HepG2 (cell line): ENCODE data around the gene MYBPC2. TPM values are rescaled to one million over a fixed set of nuclear protein-coding genes. Genes with fewer than 3 reads are reported as not detected.

ENCODE experiments used
- ATAC-seq: fragments of 200-7000 bp; cut with Tn5 transposase; 3 replicates; pipeline ENCODE4 v1.9.1; 2020; ENCODE audit warnings: mild to moderate bottlenecking, moderate library complexity
- BruUV-seq: library from RNA; stranded (reverse); fragments of 400-500 nt; replicated peaks from 2 replicates; lab custom pipeline; 2021; lab: Mats Ljungman, UMichigan
- CTCF ChIA-PET: fragments of 300-600 bp; formaldehyde crosslinking; extraction: SDS; loops from one replicate; lab custom pipeline; 2021; ENCODE audit warnings: low total read pairs, inconsistent platforms, low intra/inter-chr PET ratio; lab: Yijun Ruan, JAX
- POLR2A ChIA-PET: fragments of 350-600 bp; sonication (Branson Sonifier 250); formaldehyde crosslinking; loops from one replicate; lab custom pipeline; 2020; ENCODE audit warnings: antibody characterized with exemption, inconsistent platforms; lab: Yijun Ruan, JAX
- DNase-seq: peaks from one replicate; pipeline ENCODE4 v3.0.0-alpha.2; 2015; ENCODE audit warnings: low spot score
- FAIRE-seq: peaks from 3 replicates; lab custom pipeline; 2011; peaks lifted over from hg19 to GRCh38; lab: Jason Lieb, UNC
- H2AFZ ChIP-seq: one replicate; pipeline ENCODE4 v1.6.1; 2011; ENCODE audit warnings: low read length, inconsistent platforms
- H3K27ac ChIP-seq: fragments of 300-600 bp; 3 replicates; pipeline ENCODE4 v1.8.0; 2011; ENCODE audit warnings: mixed run types, mild to moderate bottlenecking, mixed read lengths, low read length, inconsistent platforms; ENCODE audit not compliant: insufficient read depth; ENCODE audit errors: extremely low read length
- H3K27me3 ChIP-seq, 2 experiments: fragments of 200-600 bp in 1 of 2; 2 replicates in 1 of 2; 3 replicates in 1 of 2; pipeline versions ENCODE4 v1.6.0 to v1.8.0; 2011; ENCODE audit warnings: low read length in 2 of 2, mild to moderate bottlenecking in 2 of 2, moderate library complexity in 2 of 2, inconsistent platforms in 1 of 2; ENCODE audit not compliant: insufficient read depth in 2 of 2, control insufficient read depth in 1 of 2
- H3K36me3 ChIP-seq, 2 experiments: fragments of 200-600 bp in 1 of 2; replicated peaks in 1 of 2; 2 replicates in 1 of 2; 3 replicates in 1 of 2; pipeline versions ENCODE4 v1.5.1 to v1.8.0; 2011; ENCODE audit warnings: low read length in 2 of 2, inconsistent platforms in 1 of 2; ENCODE audit not compliant: insufficient read depth in 2 of 2, control insufficient read depth in 1 of 2
- H3K4me1 ChIP-seq: 2 replicates; pipeline ENCODE4 v1.5.1; 2012; ENCODE audit warnings: low read length, inconsistent platforms; ENCODE audit not compliant: insufficient read depth
- H3K4me2 ChIP-seq: 2 replicates; pipeline ENCODE4 v1.6.0; 2011; ENCODE audit warnings: low read depth, low read length, inconsistent platforms
- H3K4me3 ChIP-seq, 3 experiments: fragments of 200-600 bp in 1 of 3; sonication (generic), shearing (Covaris generic) in 1 of 3; replicated peaks in 1 of 3; 2 replicates each; pipeline ENCODE4 v1.5.1; 2011 to 2016; ENCODE audit warnings: low read length in 3 of 3, inconsistent platforms in 2 of 3, low read depth in 2 of 3, mild to moderate bottlenecking in 2 of 3, control low read depth in 1 of 3, mixed read lengths in 1 of 3; ENCODE audit not compliant: insufficient read depth in 1 of 3
- H3K79me2 ChIP-seq: one replicate; pipeline ENCODE4 v1.6.1; 2011; ENCODE audit warnings: low read length, inconsistent platforms; ENCODE audit not compliant: insufficient read depth
- H3K9ac ChIP-seq: 2 replicates; pipeline ENCODE4 v1.6.0; 2011; ENCODE audit warnings: mild to moderate bottlenecking, low read depth, low read length, inconsistent platforms; ENCODE audit not compliant: insufficient read depth
- H3K9me3 ChIP-seq: 2 replicates; pipeline ENCODE4 v1.5.1; 2012; ENCODE audit warnings: mild to moderate bottlenecking, low read length
- H4K20me1 ChIP-seq: 2 replicates; pipeline ENCODE4 v1.6.0; 2011; ENCODE audit warnings: inconsistent platforms, mild to moderate bottlenecking, low read length, moderate library complexity; ENCODE audit not compliant: insufficient read depth
- BHLHE40 ChIP-seq: IDR thresholded peaks from 2 replicates; pipeline ENCODE4 v1.6.1; 2011; ENCODE audit warnings: low read length, improper control_type of control experiment
- CTCF ChIP-seq: sonication (generic); formaldehyde crosslinking; IDR thresholded peaks from 2 replicates; pipeline ENCODE4 v1.5.0; 2020; ENCODE audit warnings: mild to moderate bottlenecking, missing genetic modification reagents, moderate library complexity
- FOSL2 ChIP-seq: sonication (generic); formaldehyde crosslinking; IDR thresholded peaks from 2 replicates; pipeline ENCODE4 v1.4.0; 2020; ENCODE audit warnings: missing genetic modification reagents
- HDAC1 ChIP-seq: sonication (generic); formaldehyde crosslinking; IDR thresholded peaks from 2 replicates; pipeline ENCODE4 v1.5.1; 2020; ENCODE audit warnings: mild to moderate bottlenecking, missing genetic modification reagents
- HNF4G ChIP-seq, 2 experiments: sonication (generic) in 1 of 2; formaldehyde crosslinking in 1 of 2; IDR thresholded peaks; 2 replicates each; pipeline versions ENCODE4 v1.4.0 to v1.6.1; 2011 to 2020; ENCODE audit warnings: borderline replicate concordance in 2 of 2, low read depth in 2 of 2, mild to moderate bottlenecking in 2 of 2, low read length in 1 of 2, missing genetic modification reagents in 1 of 2, moderate library complexity in 1 of 2
- RAD21 ChIP-seq: fragments of 450-650 bp; formaldehyde crosslinking; IDR thresholded peaks from 2 replicates; pipeline ENCODE4 v1.5.0; 2020; ENCODE audit warnings: mild to moderate bottlenecking
- SP1 ChIP-seq, 2 experiments: fragments of 450-650 bp in 1 of 2; sonication (generic) in 1 of 2; formaldehyde crosslinking in 1 of 2; IDR thresholded peaks; 2 replicates each; pipeline versions ENCODE4 v1.4.0 to v1.6.1; 2016 to 2020; ENCODE audit warnings: missing genetic modification reagents in 1 of 2
- SP5 ChIP-seq: IDR thresholded peaks from 2 replicates; pipeline ENCODE4 v1.6.1; 2016; ENCODE audit warnings: low read depth, borderline replicate concordance
- TAF1 ChIP-seq: sonication (generic); formaldehyde crosslinking; IDR thresholded peaks from 2 replicates; pipeline ENCODE4 v1.4.0; 2020; ENCODE audit warnings: missing genetic modification reagents
- ZBTB38 ChIP-seq: sonication (generic); formaldehyde crosslinking; IDR thresholded peaks from 2 replicates; pipeline ENCODE4 v1.5.1; 2020; ENCODE audit warnings: mild to moderate bottlenecking, missing genetic modification reagents
- ZFP91 ChIP-seq: sonication (generic); formaldehyde crosslinking; IDR thresholded peaks from 2 replicates; pipeline ENCODE4 v1.9.0; 2022; ENCODE audit warnings: missing genetic modification reagents, mild to moderate bottlenecking, borderline replicate concordance
- ZNF263 ChIP-seq: sonication (generic); formaldehyde crosslinking; IDR thresholded peaks from 2 replicates; pipeline ENCODE4 v1.4.0; 2020; ENCODE audit warnings: missing genetic modification reagents
- ZNF577 ChIP-seq: sonication (generic); formaldehyde crosslinking; IDR thresholded peaks from 2 replicates; pipeline ENCODE4 v1.4.0; 2020; ENCODE audit warnings: mild to moderate bottlenecking, low read depth, missing genetic modification reagents, borderline replicate concordance
- ZNF614 ChIP-seq: IDR thresholded peaks from 2 replicates; pipeline ENCODE4 v1.6.1; 2018; ENCODE audit warnings: missing biosample characterization, missing genetic modification reagents, inconsistent platforms, borderline replicate concordance
- WGBS: methylation state at CpG from one replicate; pipeline ENCODE4 v1.1.6; 2017; ENCODE audit warnings: low lambda C conversion rate; 5-methylcytosine and 5-hydroxymethylcytosine counted together
- in situ Hi-C: cut with HindIII; loops from 2 replicates; pipeline ENCODE4 v1.10.0; 2017; ENCODE audit warnings: low pct_unique_long_range_greater_than_20kb; ENCODE audit not compliant: extremely low pct_ligation_motif_present
- intact Hi-C: fragments of 100-400 bp; cut with micrococcal nuclease; formaldehyde crosslinking; loops from one replicate; pipeline ENCODE4 v1.10.0; 2022; ENCODE audit not compliant: unreplicated experiment
- polyA plus RNA-seq, 8 experiments: library from polyadenylated mRNA; depleted of rRNA in 3 of 8; stranded (reverse) in 7 of 8; unstranded in 1 of 8; fragments of >200 nt; fragmentation: Illumina TruSeq in 4 of 8; extraction: Trizol in 4 of 8; gene quantifications; 2 replicates each; pipeline versions ENCODE4 v1.2.1 to v1.2.3, GENCODE V29; 2011 to 2016; ENCODE audit warnings: low read depth in 4 of 8, missing spikeins in 1 of 8, mixed read lengths in 1 of 8; ENCODE audit not compliant: insufficient read depth in 1 of 8
- total RNA-seq, 5 experiments: library from RNA; depleted of rRNA; stranded (reverse); fragments of >200 nt; fragmentation: Illumina TruSeq; extraction: Trizol; gene quantifications; 2 replicates each; pipeline ENCODE4 v1.2.3, GENCODE V29; 2016; ENCODE audit warnings: low read depth in 1 of 5

The MYBPC2 gene
- total and polyA plus RNA-seq, 2 of the 13 experiments (the other 11 are each of a cell fraction or from before 2014, with no cell fraction given): not detected

- peak; percentile 37; the same call in 1 of the 2 replicates for TF ChIP-seq HNF4G (IDR thresholded peaks at IDR 0.05; ENCODE audit: borderline replicate concordance, low read depth, low read length)
- TF ChIP-seq HNF4G (CRISPR knock-in tag; IDR thresholded peaks at IDR 0.05; ENCODE audit: borderline replicate concordance, low read depth): no peak
- TF ChIP-seq BHLHE40: no peak
- TF ChIP-seq ZFP91: peak; percentile 3; the same call in 1 of the 2 replicates
- 0 out of 2 replicates have a peak, but pooled peaks have one; percentile 19 for TF ChIP-seq HDAC1 (CRISPR knock-in tag)
Measured at GRCh38 chr19:50465000-50465399, 32.3 kb downstream of the MYBPC2 start (continued).

- no peaks in the 10 kb centered on the region for H4K20me1 ChIP-seq
- intact Hi-C loops: no loop called here
- no TSS peak for BruUV-seq
- H3K36me3 ChIP-seq: no peaks in the 10 kb centered on the region
- 22% methylated on average over 11 of the region's 29 CpGs for WGBS
- H3K4me2 ChIP-seq: peak overlapping the region; percentile 77; the same call in 1 of the 2 replicates
- in situ Hi-C loops: loop anchor here (10.0 kb wide), 1 partner anchor 91 kb away; the partner anchor contains the start of gene NR1H2
- TF ChIP-seq ZBTB38 (CRISPR knock-in tag): no peak
- 0 out of 2 replicates have a peak, but pooled peaks have one; percentile 32 for TF ChIP-seq SP5 (CRISPR knock-in tag)
- TF ChIP-seq ZNF263 (CRISPR knock-in tag): 0 out of 2 replicates have a peak, but pooled peaks have one; percentile 41
- peak; percentile 58 for TF ChIP-seq CTCF (CRISPR knock-in tag)
- TF ChIP-seq ZNF577 (CRISPR knock-in tag): no peak
- no peak for TF ChIP-seq SP1 (IDR thresholded peaks at IDR 0.05)
- TF ChIP-seq SP1 (CRISPR knock-in tag; IDR thresholded peaks at IDR 0.05): peak; percentile 55
- 0 out of 2 replicates have a peak, but pooled peaks have one; percentile 8 for TF ChIP-seq FOSL2 (CRISPR knock-in tag)
- TF ChIP-seq ZFP91: 0 out of 2 replicates have a peak, but pooled peaks have one; percentile 11
- no peak for TF ChIP-seq ZNF614 (CRISPR knock-in tag)
- TF ChIP-seq TAF1 (CRISPR knock-in tag): 0 out of 2 replicates have a peak, but pooled peaks have one; percentile 15
- 0 out of 2 replicates have a peak, but pooled peaks have one; percentile 28 for TF ChIP-seq RAD21 (CRISPR knock-in tag)
- H3K27me3 ChIP-seq: no peaks in the 10 kb centered on the region
- no peaks in the 10 kb centered on the region for H3K79me2 ChIP-seq
- no peaks in the 10 kb centered on the region for H3K9me3 ChIP-seq
- CTCF ChIA-PET: interaction anchor here (1.2 kb wide), 1 partner anchor 98 kb away, joined by 7 read pairs; no protein-coding TSS in a partner anchor
- POLR2A ChIA-PET: interaction anchor here (1.1 to 1.3 kb wide), 2 partner anchors 90 to 98 kb away, joined by 3 to 5 read pairs; partner anchors contain the start of gene NR1H2
- no peak overlapping the region for H3K27ac ChIP-seq
- ATAC-seq (peak; percentile 81), DNase-seq (peak; percentile 34), FAIRE-seq (no peak)
- H3K4me3 ChIP-seq: peak overlapping the region in 1 of 3 experiments; percentile 18; a peak in 1 of 6 replicates
- H2AFZ ChIP-seq: no peak overlapping the region
- peaks cover 41% of the 10 kb centered on the region for H3K4me1 ChIP-seq
- H3K9ac ChIP-seq: 0 out of 2 replicates have a peak overlapping the region, but pooled peaks have one; percentile 26
Measured at GRCh38 chr19:50465986-50466705, 33.5 kb downstream of the MYBPC2 start.
